ENCODE measurements around the gene SLC25A12.

Gene SLC25A12

DNA sequence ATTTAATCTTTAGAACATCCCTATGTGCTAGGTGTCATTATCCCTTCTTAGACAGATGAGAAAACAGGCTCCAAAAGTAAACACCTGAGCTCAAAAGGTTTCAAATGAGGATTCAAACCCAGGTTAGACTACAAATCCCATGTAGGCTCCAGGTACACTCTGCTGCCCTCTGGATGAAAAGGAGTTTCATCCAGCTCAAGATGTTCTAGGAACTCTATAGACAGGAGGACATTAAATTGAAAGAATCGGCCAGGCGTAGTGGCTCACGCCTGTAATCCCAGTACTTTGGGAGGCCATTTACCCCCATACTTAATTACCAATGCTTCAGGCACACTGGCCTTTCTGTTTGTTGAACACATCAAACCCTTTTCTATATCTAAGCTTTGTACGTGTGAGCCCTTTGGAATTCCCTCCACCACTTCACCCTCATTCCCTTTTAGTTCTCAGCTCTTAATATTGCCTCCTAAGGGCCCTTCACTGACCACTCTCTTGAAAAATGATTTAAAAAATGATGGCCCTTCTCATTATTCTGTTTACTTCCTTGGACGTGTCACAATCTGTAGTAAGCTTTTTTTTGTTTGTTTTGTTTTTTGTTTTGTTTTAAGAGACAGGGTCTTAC lies 10.7 kb downstream of the SLC25A12 start:
- no peak for DNase-seq

- DNase-seq: no peak
These were observed 11.8 kb downstream of the SLC25A12 start for GRCh38 chr2:171882089-171882769.

DNA sequence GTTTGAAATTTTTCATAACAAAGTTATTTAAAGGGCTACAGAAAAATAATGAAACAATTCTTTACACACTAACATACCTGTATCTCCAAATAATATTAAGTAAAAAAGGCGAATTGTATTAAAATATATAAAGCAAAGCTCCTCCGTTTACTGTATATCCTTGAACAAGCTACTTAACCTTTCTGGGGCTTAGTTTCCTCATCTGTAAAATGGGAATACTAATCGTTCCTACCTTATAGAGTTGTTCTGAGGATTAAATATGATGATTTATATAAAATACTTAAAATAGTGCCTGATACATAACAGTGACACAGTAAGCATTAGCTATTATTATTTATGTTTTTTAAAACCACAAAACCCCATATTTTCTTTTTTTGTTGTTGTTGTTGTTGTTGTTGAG lies 13.3 kb downstream of the SLC25A12 start:
- no peak for DNase-seq

DNA sequence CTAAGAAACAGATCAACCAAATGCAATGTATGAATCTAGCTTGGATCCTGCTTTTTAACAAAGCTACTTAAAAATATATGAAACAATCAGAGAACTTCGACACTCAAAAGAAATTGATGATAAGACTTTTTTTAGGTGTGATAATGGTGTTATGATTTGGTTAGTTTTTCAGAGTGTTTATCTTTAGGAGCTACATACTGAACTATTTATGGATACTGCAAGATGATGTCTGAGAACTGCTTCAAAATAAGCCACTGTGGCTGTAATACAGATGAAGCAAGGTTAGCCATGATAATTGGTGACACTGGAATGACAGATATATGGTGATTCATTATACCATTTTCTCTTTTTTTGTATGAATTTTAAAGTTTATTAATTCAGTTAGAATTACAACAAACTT lies 14.2 kb downstream of the SLC25A12 start:
- DNase-seq: no peak

GRCh38 chr2:171878481-171878993 lies 15.5 kb downstream of the SLC25A12 start:
- DNase-seq: no peak

- DNase-seq: no peak
These were observed 19.1 kb downstream of the SLC25A12 start for GRCh38 chr2:171874963-171875362.

DNA sequence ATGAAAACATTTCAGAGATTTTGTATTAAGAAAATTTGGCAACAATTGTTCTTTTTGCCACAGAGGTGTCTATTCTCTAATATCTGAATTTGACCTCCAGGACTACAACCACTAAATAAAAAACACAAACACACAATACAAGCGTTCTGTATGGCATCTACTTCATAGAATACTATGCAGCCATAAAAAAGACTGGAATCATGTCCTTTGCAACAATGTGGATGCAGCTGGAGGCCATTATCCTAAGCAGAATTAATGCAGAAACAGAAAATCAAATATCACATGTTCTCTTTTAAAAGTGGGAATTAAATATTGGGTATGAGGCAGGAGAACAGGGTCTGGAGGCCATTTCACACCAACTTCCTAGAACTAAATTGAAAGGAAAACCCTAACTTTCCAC lies 19.5 kb downstream of the SLC25A12 start:
- DNase-seq: no peak

DNA sequence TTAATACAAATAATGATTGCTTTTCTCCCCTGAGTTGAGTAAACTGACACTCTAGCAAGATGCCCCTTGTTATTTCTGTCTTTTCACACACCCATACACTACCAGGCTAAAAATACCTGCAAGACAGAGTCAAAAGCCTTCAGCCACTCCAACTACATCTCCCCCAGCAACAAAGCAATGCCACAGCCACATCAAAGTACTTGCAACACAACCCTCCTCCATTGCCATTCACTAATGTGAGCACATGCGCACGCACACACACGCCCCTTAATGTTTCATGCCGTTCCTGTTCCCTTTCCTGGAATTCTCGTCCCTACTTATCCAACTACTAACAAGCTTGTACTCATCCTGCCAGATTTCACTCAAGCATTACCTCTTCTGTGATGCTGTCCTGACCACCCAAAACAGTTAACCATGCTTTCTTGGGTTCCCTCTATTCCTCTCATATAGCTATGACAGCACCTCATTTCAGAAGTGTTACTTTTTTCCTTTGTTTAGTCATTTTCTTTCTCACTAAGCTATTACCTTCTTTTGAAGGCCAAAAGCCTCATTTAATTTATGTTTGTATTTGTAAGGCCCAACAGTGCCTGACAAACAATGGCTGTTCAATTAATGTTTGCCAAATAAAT lies 29.6 kb downstream of the SLC25A12 start:
- DNase-seq: no peak

GRCh38 chr2:171862501-171862900 lies 31.5 kb downstream of the SLC25A12 start:
- DNase-seq: no peak

DNA sequence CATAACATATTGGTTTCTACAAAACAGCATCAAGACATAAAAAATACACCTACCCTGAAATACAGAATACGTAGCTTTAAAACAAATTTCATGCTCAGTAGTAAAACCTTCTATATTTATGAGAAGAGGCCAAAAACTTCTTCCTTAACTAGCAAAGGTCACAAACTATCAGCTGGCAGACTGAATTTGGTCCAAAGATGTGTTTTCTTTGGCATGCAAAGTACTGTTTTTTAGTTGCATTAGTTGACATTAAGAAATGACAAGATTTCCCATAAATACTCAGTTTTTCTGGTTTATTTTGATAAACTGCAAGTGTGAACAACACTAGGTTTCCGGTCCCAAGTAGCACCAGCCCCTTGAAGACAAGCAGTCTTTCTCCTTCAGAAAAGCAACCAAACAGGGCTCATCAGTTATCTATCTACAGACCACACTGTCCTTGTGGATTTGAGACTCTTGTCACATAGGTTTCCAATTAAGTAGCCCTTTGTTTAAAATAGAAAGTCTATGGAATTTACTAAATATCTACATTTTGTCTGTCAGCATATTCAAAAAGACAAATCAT lies 35.6 kb downstream of the SLC25A12 start:
- DNase-seq: no peak

DNA sequence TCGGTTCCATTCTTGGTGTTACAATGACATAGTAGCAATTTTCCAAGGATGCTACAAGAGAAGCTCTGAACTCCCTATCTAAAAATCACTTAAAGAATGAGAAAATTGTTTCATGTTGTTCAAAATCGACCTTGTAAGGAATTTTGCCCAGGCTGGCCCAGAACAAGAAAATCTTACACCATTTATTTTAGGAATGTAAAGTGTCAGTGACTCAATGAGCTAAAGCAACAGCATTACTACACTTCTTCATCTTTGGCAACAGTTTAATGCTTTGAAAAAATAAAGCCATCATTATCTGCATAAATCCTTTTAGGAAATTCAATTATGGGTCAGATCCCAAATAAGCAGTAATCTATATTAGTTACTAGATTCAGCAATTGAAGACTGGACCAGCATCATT lies 38.6 kb downstream of the SLC25A12 start:
- DNase-seq: no peak

DNA sequence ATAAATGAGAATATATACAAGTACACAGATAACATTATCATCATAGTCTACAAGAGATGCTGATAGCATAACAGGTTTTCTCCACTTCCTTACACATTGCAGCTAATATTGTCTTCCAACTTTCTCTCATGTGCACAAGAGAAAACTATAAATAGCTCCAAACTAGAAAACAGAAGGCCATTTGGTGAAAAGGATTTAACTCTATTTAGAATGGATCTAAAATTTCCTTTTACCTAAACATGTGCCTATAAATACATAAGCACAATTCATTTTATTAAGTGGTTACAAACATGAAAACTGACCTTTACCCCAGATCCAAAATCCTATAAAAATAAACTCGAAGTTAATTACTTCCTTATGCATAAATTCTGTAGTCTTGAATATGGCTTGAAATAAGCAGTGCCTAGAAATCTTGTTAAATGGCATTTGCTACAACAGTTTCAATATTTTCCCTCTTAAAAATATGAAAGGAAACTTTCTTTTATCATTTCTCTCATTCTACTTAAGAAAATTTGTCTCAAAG lies 41.6 kb downstream of the SLC25A12 start:
- no peak for DNase-seq

GRCh38 chr2:171847627-171848026 lies 46.4 kb downstream of the SLC25A12 start:
- DNase-seq: no peak

DNA sequence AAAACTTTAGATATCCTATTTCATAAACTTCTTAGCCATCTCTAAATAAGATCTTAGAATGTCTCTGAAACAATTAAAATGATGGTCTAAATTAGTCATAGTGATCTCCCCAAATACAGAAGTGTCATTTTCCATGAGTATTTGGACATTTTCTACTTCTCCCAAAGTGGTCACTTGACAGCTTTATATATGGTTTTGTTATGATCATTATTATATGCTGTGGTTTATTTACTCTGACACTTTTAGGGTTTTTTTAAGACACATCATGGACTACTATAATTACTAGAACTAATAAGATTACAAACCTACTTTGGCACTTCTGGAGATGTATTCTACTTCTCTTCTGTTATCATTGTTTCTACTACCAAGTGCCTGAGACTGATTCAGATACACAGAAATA lies 47.1 kb downstream of the SLC25A12 start:
- DNase-seq: no peak

DNA sequence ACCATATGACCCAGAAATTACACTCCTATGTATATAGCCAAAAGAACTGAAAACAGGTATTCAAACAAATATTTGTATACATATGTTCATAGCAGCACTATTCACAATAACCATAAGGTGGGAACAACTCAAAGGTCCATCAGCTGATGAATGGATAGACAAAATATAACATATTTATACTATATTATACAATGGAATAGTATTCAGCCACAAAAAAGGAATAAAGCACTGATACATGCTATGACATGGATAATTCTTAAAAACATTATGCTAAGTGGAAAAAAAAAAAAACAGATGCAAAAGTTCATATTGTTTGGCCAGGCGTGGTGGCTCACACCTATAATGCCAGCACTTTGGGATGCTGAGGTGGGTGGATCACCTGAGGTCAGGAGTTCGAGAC lies 52.0 kb downstream of the SLC25A12 start:
- no peak for DNase-seq

DNA sequence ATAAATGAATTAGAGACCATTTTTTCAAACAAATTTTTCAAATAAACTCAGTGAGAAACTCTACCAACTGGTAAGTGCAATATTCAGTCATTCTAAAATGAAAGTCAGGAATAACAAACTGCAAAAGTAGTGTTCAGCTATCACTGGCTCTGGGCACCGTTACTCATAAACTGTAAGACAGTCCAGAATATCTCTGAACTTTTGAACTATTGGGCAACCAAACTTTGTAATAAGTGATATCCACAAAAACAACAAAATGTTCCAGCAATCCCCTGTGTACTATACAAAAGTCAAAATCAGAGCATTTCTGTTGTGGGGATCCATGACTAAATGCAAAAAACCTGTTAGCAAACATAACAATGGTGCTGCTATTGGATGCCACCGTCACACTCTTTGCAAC lies 56.3 kb downstream of the SLC25A12 start:
- DNase-seq: no peak

GRCh38 chr2:171836146-171836910 lies 57.7 kb downstream of the SLC25A12 start:
- DNase-seq: no peak

DNA sequence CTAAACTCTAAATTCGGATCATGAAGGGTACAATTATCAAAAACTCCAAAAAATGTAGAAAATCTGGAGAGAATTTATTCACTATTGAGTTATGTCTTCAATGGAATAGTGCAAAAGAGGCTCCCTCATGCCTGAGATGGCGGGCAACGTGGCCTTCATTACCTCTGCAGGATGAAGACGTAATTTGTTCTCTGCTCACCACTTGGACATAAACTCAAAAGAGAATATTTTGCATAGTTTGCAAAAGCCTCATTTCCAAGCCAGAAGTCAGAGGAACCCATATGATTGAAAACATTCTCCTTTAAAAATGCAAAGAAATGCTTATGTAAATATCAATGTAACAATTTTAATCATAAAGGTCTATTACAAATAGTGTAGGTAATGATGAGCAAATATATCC lies 58.7 kb downstream of the SLC25A12 start:
- DNase-seq: no peak

DNA sequence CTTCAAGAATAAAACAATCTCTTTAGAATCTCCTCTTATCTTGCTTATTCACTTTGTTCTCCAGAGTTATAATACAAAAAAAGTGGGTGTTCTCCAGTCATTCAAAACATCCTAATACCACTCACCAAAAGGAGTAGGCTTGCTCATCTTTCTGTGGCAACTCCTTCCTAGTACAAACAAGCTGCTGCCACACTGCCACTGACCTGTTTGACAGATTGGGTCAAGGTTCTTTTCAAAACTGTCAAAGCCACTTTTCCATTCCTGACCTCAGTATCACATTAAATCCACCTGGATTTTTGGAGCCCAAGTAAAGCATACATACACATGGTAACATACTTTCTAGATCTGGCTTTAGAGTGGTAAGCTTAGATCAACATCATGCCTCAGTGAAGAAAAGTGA lies 59.8 kb downstream of the SLC25A12 start:
- no peak for DNase-seq

- DNase-seq: no peak
These were observed 61.6 kb downstream of the SLC25A12 start for GRCh38 chr2:171832489-171832888.

DNA sequence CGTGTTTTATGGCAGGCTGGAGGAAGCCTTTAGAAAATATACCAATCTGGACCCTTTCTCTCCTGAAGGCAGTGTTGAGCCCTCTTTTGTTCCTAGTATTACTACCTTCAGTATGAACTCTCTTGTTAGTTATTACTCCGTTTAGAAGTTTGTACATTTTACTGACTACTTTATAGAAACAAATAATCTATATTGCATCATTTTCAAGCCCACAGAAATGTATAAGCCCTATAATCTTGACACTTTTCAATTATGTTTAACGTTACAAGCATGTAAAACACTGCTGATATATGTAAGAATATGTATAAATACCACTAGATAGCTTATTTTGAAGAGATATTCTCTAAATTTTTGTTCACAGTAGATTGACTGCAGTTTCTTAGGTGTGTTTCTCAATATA lies 64.0 kb downstream of the SLC25A12 start:
- DNase-seq: no peak

GRCh38 chr2:171824086-171824485 lies 70.0 kb downstream of the SLC25A12 start:
- no peak for DNase-seq

Data from left hindlimb (tissue), 1 donor.